ENCODE data around the gene TTLL8.

- TF ChIP-seq CTCF (conservative IDR thresholded peaks at IDR 0.05 in 1 of 2, IDR thresholded peaks at IDR 0.05 in 1 of 2; ENCODE audit: low read depth in 1 of 2, low read length in 2 of 2) (no peak), EZH2 (IDR thresholded peaks at IDR 0.05; ENCODE audit: low read length, missing control alignments) (no peak)
These were observed 58.0 kb downstream of the TTLL8 start for GRCh38 chr22:49999946-50000586.

All from fibroblast of lung (primary cell).